Neural progenitor cell (in vitro differentiated cells): Measurements from ENCODE around the gene EXOC4.

Source experiments
- EZH2 ChIP-seq: fragments of 200-600 bp; sonication (generic); IDR thresholded peaks from 2 replicates; pipeline ENCODE4 v1.6.1; 2017; ENCODE audit warnings: antibody characterized with exemption, mild to moderate bottlenecking, moderate library complexity
- EZH2phosphoT487 ChIP-seq: fragments of 200-600 bp; sonication (generic); IDR thresholded peaks from 2 replicates; pipeline ENCODE4 v1.6.1; 2017; ENCODE audit warnings: antibody characterized with exemption
- TF ChIP-seq, protein P1 (sequence below): fragments of 200-600 bp; sonication (generic); IDR thresholded peaks from 2 replicates; pipeline ENCODE4 v1.5.1; 2017; ENCODE audit warnings: antibody characterized with exemption, mild to moderate bottlenecking

DNA sequence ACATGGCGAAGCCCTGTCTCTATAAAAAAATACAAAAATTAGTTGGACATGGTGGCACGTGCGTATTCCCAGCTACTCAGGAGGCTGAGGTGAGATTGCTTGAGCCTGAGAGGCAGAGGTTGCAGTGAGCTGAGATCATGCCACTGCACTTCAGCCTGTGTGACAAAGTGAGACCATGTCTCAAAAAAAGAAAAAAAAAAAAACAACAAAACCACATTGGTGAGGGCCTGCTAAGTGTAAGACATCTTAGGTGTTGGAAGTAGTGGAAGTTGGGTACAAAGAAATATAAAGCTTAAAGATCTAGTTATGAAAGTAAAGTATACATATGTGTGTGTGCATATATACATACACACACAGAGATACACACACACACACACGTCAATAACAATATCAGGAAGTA, 228.0 kb downstream of the EXOC4 start:
- TF ChIP-seq, protein P1, sequence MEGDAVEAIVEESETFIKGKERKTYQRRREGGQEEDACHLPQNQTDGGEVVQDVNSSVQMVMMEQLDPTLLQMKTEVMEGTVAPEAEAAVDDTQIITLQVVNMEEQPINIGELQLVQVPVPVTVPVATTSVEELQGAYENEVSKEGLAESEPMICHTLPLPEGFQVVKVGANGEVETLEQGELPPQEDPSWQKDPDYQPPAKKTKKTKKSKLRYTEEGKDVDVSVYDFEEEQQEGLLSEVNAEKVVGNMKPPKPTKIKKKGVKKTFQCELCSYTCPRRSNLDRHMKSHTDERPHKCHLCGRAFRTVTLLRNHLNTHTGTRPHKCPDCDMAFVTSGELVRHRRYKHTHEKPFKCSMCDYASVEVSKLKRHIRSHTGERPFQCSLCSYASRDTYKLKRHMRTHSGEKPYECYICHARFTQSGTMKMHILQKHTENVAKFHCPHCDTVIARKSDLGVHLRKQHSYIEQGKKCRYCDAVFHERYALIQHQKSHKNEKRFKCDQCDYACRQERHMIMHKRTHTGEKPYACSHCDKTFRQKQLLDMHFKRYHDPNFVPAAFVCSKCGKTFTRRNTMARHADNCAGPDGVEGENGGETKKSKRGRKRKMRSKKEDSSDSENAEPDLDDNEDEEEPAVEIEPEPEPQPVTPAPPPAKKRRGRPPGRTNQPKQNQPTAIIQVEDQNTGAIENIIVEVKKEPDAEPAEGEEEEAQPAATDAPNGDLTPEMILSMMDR: no peak
- no peak for TF ChIP-seq EZH2phosphoT487
- no peak for TF ChIP-seq EZH2
